ENCODE measurements around the gene PAOX. TPM values are rescaled to one million over a fixed set of nuclear protein-coding genes. Genes with fewer than 3 reads are reported as not detected.
"Not testable (repeated sequence)": the region's sequence is repeated elsewhere in the genome, so short reads cannot be mapped to it uniquely, and the experiment has no call there.

PAOX gene
- total and polyA plus RNA-seq, 4 donors = 4.4 to 7.0 (median 6.6) TPM

DNA sequence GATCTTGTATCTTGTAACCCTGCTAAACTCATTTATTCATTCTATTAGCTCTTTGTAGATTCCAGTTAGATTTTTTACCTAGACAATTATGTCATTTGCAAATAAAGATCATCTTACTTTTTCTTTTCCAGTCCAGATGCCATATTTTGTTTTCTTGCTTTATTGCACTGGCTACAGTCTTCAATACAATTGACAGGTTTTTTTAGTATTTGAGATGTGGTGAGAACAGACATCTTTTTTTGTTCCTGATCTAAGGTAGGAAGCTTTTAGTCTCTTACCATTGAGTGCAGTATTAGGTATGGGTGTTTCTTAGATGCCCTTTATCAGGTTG, 33.3 kb downstream of the PAOX start:
- TF ChIP-seq, protein P1, sequence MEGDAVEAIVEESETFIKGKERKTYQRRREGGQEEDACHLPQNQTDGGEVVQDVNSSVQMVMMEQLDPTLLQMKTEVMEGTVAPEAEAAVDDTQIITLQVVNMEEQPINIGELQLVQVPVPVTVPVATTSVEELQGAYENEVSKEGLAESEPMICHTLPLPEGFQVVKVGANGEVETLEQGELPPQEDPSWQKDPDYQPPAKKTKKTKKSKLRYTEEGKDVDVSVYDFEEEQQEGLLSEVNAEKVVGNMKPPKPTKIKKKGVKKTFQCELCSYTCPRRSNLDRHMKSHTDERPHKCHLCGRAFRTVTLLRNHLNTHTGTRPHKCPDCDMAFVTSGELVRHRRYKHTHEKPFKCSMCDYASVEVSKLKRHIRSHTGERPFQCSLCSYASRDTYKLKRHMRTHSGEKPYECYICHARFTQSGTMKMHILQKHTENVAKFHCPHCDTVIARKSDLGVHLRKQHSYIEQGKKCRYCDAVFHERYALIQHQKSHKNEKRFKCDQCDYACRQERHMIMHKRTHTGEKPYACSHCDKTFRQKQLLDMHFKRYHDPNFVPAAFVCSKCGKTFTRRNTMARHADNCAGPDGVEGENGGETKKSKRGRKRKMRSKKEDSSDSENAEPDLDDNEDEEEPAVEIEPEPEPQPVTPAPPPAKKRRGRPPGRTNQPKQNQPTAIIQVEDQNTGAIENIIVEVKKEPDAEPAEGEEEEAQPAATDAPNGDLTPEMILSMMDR (IDR thresholded peaks at IDR 0.05; ENCODE audit: control extremely low read depth, extremely low read depth) = no peak
- peaks cover 2 to 16% (median 6%) of the 10 kb centered on the region in 4 donors for H3K9me3 ChIP-seq (ENCODE audit: control insufficient read depth in 4 of 4, insufficient read depth in 3 of 4, low read length in 3 of 4)
- no peaks in the 10 kb centered on the region for H3K4me1 ChIP-seq (ENCODE audit: control insufficient read depth in 5 of 5, insufficient read depth in 5 of 5, low read length in 5 of 5)
- no peak overlapping the region for H3K4me3 ChIP-seq
- H3K27ac ChIP-seq (ENCODE audit: low read depth in 1 of 2, low read length in 1 of 2) = no peak overlapping the region
- no peak for DNase-seq
- no peak overlapping the region for H3K9ac ChIP-seq (ENCODE audit: insufficient read depth in 1 of 2, low read length in 2 of 2)
- H3K36me3 ChIP-seq (ENCODE audit: control insufficient read depth in 4 of 4, insufficient read depth in 4 of 4, low read length in 4 of 4) = peaks cover 8 to 63% (median 39%) of the 10 kb centered on the region in 4 donors
- no peak for ATAC-seq (ENCODE audit: insufficient read depth, low FRiP score)
- H3K27me3 ChIP-seq (ENCODE audit: control insufficient read depth in 3 of 3, insufficient read depth in 3 of 3, low read length in 2 of 3) = no peaks in the 10 kb centered on the region

DNA sequence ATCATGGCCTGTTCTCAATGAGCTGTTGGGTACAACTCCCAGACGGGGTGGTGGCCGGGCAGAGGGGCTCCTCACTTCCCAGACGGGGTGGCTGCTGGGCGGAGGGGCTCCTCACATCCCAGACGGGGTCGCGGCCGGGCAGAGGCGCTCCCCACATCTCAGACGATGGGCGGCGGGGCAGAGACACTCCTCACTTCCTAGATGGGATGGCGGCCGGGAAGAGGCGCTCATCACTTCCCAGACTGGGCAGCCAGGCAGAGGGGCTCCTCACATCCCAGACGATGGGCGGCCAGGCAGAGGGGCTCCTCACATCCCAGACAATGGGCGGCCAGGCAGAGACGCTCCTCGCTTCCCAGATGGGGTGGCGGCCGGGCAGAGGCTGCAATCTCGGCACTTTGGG, 35.3 kb downstream of the PAOX start:
- not testable (repeated sequence) for ATAC-seq (ENCODE audit: insufficient read depth, low FRiP score); H3K27ac ChIP-seq (ENCODE audit: low read depth in 1 of 2, low read length in 1 of 2); H3K4me3 ChIP-seq; H3K27me3 ChIP-seq (ENCODE audit: control insufficient read depth in 3 of 3, insufficient read depth in 3 of 3, low read length in 2 of 3); H3K9ac ChIP-seq (ENCODE audit: insufficient read depth in 1 of 2, low read length in 2 of 2); DNase-seq; H3K4me1 ChIP-seq (ENCODE audit: control insufficient read depth in 5 of 5, insufficient read depth in 5 of 5, low read length in 5 of 5)
- Histone ChIP-seq H3K36me3 (ENCODE audit: control insufficient read depth in 4 of 4, insufficient read depth in 4 of 4, low read length in 4 of 4) (peaks cover 14 to 49% (median 32%) of the 10 kb centered on the region in 4 donors), H3K9me3 (ENCODE audit: control insufficient read depth in 4 of 4, insufficient read depth in 3 of 4, low read length in 3 of 4) (peaks cover 2 to 16% (median 3%) of the 10 kb centered on the region in 4 donors)
- WGBS, 2 donors = 96 to 98% methylated on average over 20 to 22 of the region's 23 CpGs

DNA sequence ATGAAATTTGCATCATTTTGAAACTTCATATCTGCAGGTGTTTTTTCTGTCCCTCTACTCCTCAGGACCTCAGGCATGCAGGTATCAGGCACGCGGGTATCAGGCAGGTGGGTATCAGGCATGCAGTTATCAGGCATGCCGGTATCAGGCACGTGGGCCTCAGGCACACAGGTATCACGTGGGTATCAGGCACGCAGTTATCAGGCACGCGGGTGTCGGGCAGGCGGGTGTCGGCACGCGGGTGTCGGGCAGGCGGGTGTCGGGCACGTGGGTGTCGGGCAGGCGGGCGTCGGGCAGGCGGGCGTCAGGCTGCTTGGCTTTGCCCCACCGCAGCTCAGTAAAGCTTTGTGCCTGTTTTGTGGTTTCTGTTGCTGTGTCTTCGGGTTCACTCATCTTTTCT, 36.7 kb downstream of the PAOX start:
- DNase-seq = no peak
- Histone ChIP-seq H3K27me3 (ENCODE audit: control insufficient read depth in 3 of 3, insufficient read depth in 3 of 3, low read length in 2 of 3) (no peaks in the 10 kb centered on the region), H3K4me1 (ENCODE audit: control insufficient read depth in 5 of 5, insufficient read depth in 5 of 5, low read length in 5 of 5) (no peaks in the 10 kb centered on the region), H3K9me3 (ENCODE audit: control insufficient read depth in 4 of 4, insufficient read depth in 3 of 4, low read length in 3 of 4) (peaks cover 2 to 11% (median 3%) of the 10 kb centered on the region in 4 donors), H3K4me3 (no peak overlapping the region), H3K27ac (ENCODE audit: low read depth in 1 of 2, low read length in 1 of 2) (no peak overlapping the region), H3K36me3 (ENCODE audit: control insufficient read depth in 4 of 4, insufficient read depth in 4 of 4, low read length in 4 of 4) (peaks cover 12 to 39% (median 30%) of the 10 kb centered on the region in 4 donors), H3K9ac (ENCODE audit: insufficient read depth in 1 of 2, low read length in 2 of 2) (no peak overlapping the region)
- no peak for ATAC-seq (ENCODE audit: insufficient read depth, low FRiP score)
- TF ChIP-seq, protein P1 (IDR thresholded peaks at IDR 0.05; ENCODE audit: control extremely low read depth, extremely low read depth) = no peak
- 95% methylated on average over 25 of the region's 25 CpGs for WGBS, 2 donors

DNA sequence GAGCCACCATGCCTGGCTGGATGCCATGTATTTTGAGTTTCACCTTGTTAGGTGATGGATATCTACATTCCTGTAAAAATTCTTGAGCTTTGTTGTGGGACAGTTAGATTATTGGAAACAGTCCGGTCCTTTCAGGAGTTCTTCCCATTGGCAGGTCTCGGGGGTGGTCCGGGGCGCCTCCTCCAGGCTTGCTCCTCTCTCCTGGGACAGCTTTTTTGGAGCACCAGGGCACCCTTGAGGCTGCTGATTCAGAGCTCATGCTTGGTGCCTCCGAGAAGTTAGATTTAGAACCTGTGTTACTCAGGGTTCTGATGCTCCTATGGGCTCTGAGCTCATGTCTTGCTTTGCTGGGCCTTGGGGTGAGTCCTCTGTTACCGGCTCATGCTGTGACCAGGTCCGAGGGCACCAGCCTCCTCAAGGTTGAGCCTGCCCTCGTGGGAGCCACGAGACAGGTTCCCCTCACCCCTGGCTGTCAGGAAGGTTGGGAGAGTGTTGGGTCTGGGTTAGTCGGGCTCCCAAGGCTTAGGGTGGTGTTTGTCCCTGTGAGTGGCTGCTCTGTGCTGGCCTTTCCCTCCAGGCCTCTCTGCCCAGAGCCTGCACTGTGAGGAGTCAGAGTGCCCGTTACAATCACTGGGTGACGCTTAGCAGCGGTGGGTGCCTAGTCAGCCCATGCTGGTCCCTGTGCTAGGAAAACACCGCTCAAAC, 39.4 kb downstream of the PAOX start:
- H3K27ac ChIP-seq (ENCODE audit: low read depth in 1 of 2, low read length in 1 of 2) = no peak overlapping the region
- 96 to 97% methylated on average over 14 of the region's 14 CpGs for WGBS, 2 donors
- no peak overlapping the region for H3K4me3 ChIP-seq
- peaks cover 0 to 5% (median 0%) of the 10 kb centered on the region in 5 donors for H3K4me1 ChIP-seq (ENCODE audit: control insufficient read depth in 5 of 5, insufficient read depth in 5 of 5, low read length in 5 of 5)
- peaks cover 0 to 7% (median 0%) of the 10 kb centered on the region in 4 donors for H3K9me3 ChIP-seq (ENCODE audit: control insufficient read depth in 4 of 4, insufficient read depth in 3 of 4, low read length in 3 of 4)
- ATAC-seq (ENCODE audit: insufficient read depth, low FRiP score) = no peak
- H3K9ac ChIP-seq (ENCODE audit: insufficient read depth in 1 of 2, low read length in 2 of 2) = no peak overlapping the region
- peaks cover 2 to 30% (median 16%) of the 10 kb centered on the region in 4 donors for H3K36me3 ChIP-seq (ENCODE audit: control insufficient read depth in 4 of 4, insufficient read depth in 4 of 4, low read length in 4 of 4)
- DNase-seq = no peak
- no peaks in the 10 kb centered on the region for H3K27me3 ChIP-seq (ENCODE audit: control insufficient read depth in 3 of 3, insufficient read depth in 3 of 3, low read length in 2 of 3)
- TF ChIP-seq, protein P1 (IDR thresholded peaks at IDR 0.05; ENCODE audit: control extremely low read depth, extremely low read depth) = no peak

Data from lung (tissue), 12 donors.